GM12801 (cell line): Measurements from ENCODE around the gene INTS7.

Experiments used
- CTCF ChIP-seq: IDR thresholded peaks from one replicate; pipeline ENCODE4 v1.5.1; 2011; ENCODE audit warnings: control low read depth; ENCODE audit not compliant: insufficient read length; ENCODE audit errors: extremely low read depth

The INTS7 gene

GRCh38 chr1:211932231-211932932 is 103.0 kb downstream of the INTS7 start:
- no peak for TF ChIP-seq CTCF

- TF ChIP-seq CTCF, result no peak
Measured at GRCh38 chr1:211929683-211930082, 105.7 kb downstream of the INTS7 start.

GRCh38 chr1:211928993-211929637 is 106.2 kb downstream of the INTS7 start:
- no peak for TF ChIP-seq CTCF

GRCh38 chr1:211928290-211928801 is 107.0 kb downstream of the INTS7 start:
- TF ChIP-seq CTCF, result no peak

- no peak for TF ChIP-seq CTCF
Measured at GRCh38 chr1:211925016-211925415, 110.3 kb downstream of the INTS7 start.

- no peak for TF ChIP-seq CTCF
Measured at GRCh38 chr1:211924256-211924655, 111.1 kb downstream of the INTS7 start.

GRCh38 chr1:211923095-211923494 is 112.3 kb downstream of the INTS7 start:
- no peak for TF ChIP-seq CTCF
